Fibroblast of mammary gland (primary cell): ENCODE measurements around the gene MAP7D1.
"Not testable (repeated sequence)": the region's sequence is repeated elsewhere in the genome, so short reads cannot be mapped to it uniquely, and the experiment has no call there.

Source experiments
- DNase-seq: peaks from one replicate; pipeline ENCODE4 v3.0.0-alpha.2; 2010; ENCODE audit warnings: low read depth
- H3K4me3 ChIP-seq: 2 replicates; pipeline ENCODE4 v1.5.1; 2011; ENCODE audit warnings: low read depth, mild to moderate bottlenecking, low read length, moderate library complexity; ENCODE audit not compliant: control insufficient read depth
- CTCF ChIP-seq: conservative IDR thresholded peaks from 2 replicates; pipeline ENCODE4 v1.5.1; 2011; ENCODE audit warnings: low read depth, low read length, inconsistent platforms; ENCODE audit not compliant: control insufficient read depth, insufficient read depth

Gene MAP7D1

GRCh38 chr1:36207339-36207738 is 51.4 kb downstream of the MAP7D1 start:
- H3K4me3 ChIP-seq, result no peak overlapping the region
- peak; percentile 63 for DNase-seq
- TF ChIP-seq CTCF, result no peak

GRCh38 chr1:36208978-36209703 is 53.2 kb downstream of the MAP7D1 start:
- no peak for DNase-seq
- TF ChIP-seq CTCF, result no peak
- no peak overlapping the region for H3K4me3 ChIP-seq

GRCh38 chr1:36211307-36211706 is 55.3 kb downstream of the MAP7D1 start:
- no peak overlapping the region for H3K4me3 ChIP-seq
- no peak for TF ChIP-seq CTCF
- DNase-seq, result no peak

- DNase-seq, result no peak
- H3K4me3 ChIP-seq, result no peak overlapping the region
- TF ChIP-seq CTCF, result no peak
Measured at GRCh38 chr1:36211841-36212240, 55.9 kb downstream of the MAP7D1 start.

GRCh38 chr1:36212782-36213181 is 56.8 kb downstream of the MAP7D1 start:
- no peak for DNase-seq

GRCh38 chr1:36217670-36218069 is 61.7 kb downstream of the MAP7D1 start:
- peak; percentile 37 for TF ChIP-seq CTCF
- H3K4me3 ChIP-seq, result no peak overlapping the region
- peak; percentile 55 for DNase-seq

More at GRCh38 chr1:36212782-36213181, 56.8 kb downstream of the MAP7D1 start:
- TF ChIP-seq CTCF, result no peak
- H3K4me3 ChIP-seq, result no peak overlapping the region

- DNase-seq, H3K4me3 ChIP-seq: not testable (repeated sequence)
Measured at GRCh38 chr1:36221901-36222300, 65.9 kb downstream of the MAP7D1 start.
